ENCODE measurements around the gene PRKCH.

The PRKCH gene

DNA sequence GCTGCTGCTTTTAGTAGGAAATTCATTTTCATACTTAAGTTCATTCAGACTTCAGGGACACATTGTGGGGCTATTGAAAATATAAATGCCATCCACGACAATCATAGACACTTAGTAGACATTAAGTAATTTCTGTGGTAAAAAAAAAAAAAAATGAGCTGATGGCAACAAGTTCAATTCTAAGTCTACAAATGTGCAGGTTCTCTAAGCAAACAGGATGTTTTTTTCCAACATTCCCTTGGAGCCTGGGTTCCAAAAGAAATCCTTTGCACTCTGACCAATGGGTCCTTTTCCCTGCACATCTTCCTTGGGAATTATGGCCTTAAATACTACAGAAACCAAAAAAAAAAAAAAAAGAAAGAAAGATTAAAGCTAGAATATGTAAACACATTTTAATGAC, 198.4 kb downstream of the PRKCH start:
- Histone ChIP-seq H3K4me3 (ENCODE audit: low read depth in 1 of 2, low read length in 2 of 2) (no peak overlapping the region), H3K79me2 (ENCODE audit: insufficient read depth, low read length) (peaks cover 24% of the 10 kb centered on the region; the same call in 1 of the 2 replicates), H4K20me1 (ENCODE audit: insufficient read depth, low read length) (peaks cover 5% of the 10 kb centered on the region; the same call in 1 of the 2 replicates), H3K4me1 (ENCODE audit: insufficient read depth, low read length) (peaks cover 3% of the 10 kb centered on the region), H3K9me3 (ENCODE audit: insufficient read depth, low read length, severe bottlenecking) (no peaks in the 10 kb centered on the region), H3K27ac (ENCODE audit: low read length) (no peak overlapping the region), H3K9ac (ENCODE audit: low read depth, low read length) (no peak overlapping the region), H3K27me3 (ENCODE audit: insufficient read depth, low read length, poor library complexity) (no peaks in the 10 kb centered on the region), H3K36me3 (ENCODE audit: insufficient read depth, low read length) (peaks cover 36% of the 10 kb centered on the region), H2AFZ (ENCODE audit: low read depth, low read length) (no peak overlapping the region), H3K4me2 (ENCODE audit: insufficient read depth, low read length) (no peak overlapping the region)
- no peak for ATAC-seq (ENCODE audit: insufficient read depth, low read depth)
- no peak for DNase-seq
- TF ChIP-seq, protein P1, sequence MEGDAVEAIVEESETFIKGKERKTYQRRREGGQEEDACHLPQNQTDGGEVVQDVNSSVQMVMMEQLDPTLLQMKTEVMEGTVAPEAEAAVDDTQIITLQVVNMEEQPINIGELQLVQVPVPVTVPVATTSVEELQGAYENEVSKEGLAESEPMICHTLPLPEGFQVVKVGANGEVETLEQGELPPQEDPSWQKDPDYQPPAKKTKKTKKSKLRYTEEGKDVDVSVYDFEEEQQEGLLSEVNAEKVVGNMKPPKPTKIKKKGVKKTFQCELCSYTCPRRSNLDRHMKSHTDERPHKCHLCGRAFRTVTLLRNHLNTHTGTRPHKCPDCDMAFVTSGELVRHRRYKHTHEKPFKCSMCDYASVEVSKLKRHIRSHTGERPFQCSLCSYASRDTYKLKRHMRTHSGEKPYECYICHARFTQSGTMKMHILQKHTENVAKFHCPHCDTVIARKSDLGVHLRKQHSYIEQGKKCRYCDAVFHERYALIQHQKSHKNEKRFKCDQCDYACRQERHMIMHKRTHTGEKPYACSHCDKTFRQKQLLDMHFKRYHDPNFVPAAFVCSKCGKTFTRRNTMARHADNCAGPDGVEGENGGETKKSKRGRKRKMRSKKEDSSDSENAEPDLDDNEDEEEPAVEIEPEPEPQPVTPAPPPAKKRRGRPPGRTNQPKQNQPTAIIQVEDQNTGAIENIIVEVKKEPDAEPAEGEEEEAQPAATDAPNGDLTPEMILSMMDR (IDR thresholded peaks at IDR 0.05; ENCODE audit: borderline replicate concordance, extremely low read depth, low read length, poor library complexity, severe bottlenecking), result no peak
- TF ChIP-seq EZH2 (IDR thresholded peaks at IDR 0.05; ENCODE audit: borderline replicate concordance, low read depth, low read length, severe bottlenecking), result no peak

GRCh38 chr14:61520576-61520975, 199.2 kb downstream of the PRKCH start:
- Histone ChIP-seq H4K20me1 (ENCODE audit: insufficient read depth, low read length) (peaks cover 5% of the 10 kb centered on the region; the same call in 1 of the 2 replicates), H3K27me3 (ENCODE audit: insufficient read depth, low read length, poor library complexity) (no peaks in the 10 kb centered on the region), H3K4me1 (ENCODE audit: insufficient read depth, low read length) (peaks cover 12% of the 10 kb centered on the region), H3K79me2 (ENCODE audit: insufficient read depth, low read length) (peaks cover 19% of the 10 kb centered on the region), H3K4me3 (ENCODE audit: low read depth in 1 of 2, low read length in 2 of 2) (no peak overlapping the region), H3K36me3 (ENCODE audit: insufficient read depth, low read length) (peaks cover 42% of the 10 kb centered on the region), H3K27ac (ENCODE audit: low read length) (no peak overlapping the region), H3K9me3 (ENCODE audit: insufficient read depth, low read length, severe bottlenecking) (no peaks in the 10 kb centered on the region), H3K9ac (ENCODE audit: low read depth, low read length) (no peak overlapping the region), H3K4me2 (ENCODE audit: insufficient read depth, low read length) (no peak overlapping the region), H2AFZ (ENCODE audit: low read depth, low read length) (no peak overlapping the region)
- TF ChIP-seq, protein P1 (IDR thresholded peaks at IDR 0.05; ENCODE audit: borderline replicate concordance, extremely low read depth, low read length, poor library complexity, severe bottlenecking), result no peak
- no peak for TF ChIP-seq EZH2 (IDR thresholded peaks at IDR 0.05; ENCODE audit: borderline replicate concordance, low read depth, low read length, severe bottlenecking)
- DNase-seq (no peak), ATAC-seq (ENCODE audit: insufficient read depth, low read depth) (no peak)

- peaks cover 24% of the 10 kb centered on the region for H3K4me1 ChIP-seq (ENCODE audit: insufficient read depth, low read length)
- no peak for ATAC-seq (ENCODE audit: insufficient read depth, low read depth)
These were observed 200.4 kb downstream of the PRKCH start for GRCh38 chr14:61521773-61522172.

More at GRCh38 chr14:61521773-61522172, 200.4 kb downstream of the PRKCH start:
- Histone ChIP-seq H3K27me3 (ENCODE audit: insufficient read depth, low read length, poor library complexity) (no peaks in the 10 kb centered on the region), H3K9ac (ENCODE audit: low read depth, low read length) (no peak overlapping the region), H3K27ac (ENCODE audit: low read length) (0 out of 2 replicates have a peak overlapping the region, but pooled peaks have one; percentile 1), H3K9me3 (ENCODE audit: insufficient read depth, low read length, severe bottlenecking) (no peaks in the 10 kb centered on the region), H3K36me3 (ENCODE audit: insufficient read depth, low read length) (peaks cover 48% of the 10 kb centered on the region), H2AFZ (ENCODE audit: low read depth, low read length) (no peak overlapping the region), H4K20me1 (ENCODE audit: insufficient read depth, low read length) (peaks cover 12% of the 10 kb centered on the region; the same call in 1 of the 2 replicates), H3K79me2 (ENCODE audit: insufficient read depth, low read length) (peaks cover 17% of the 10 kb centered on the region), H3K4me2 (ENCODE audit: insufficient read depth, low read length) (no peak overlapping the region), H3K4me3 (ENCODE audit: low read depth in 1 of 2, low read length in 2 of 2) (no peak overlapping the region)
- TF ChIP-seq, protein P1 (IDR thresholded peaks at IDR 0.05; ENCODE audit: borderline replicate concordance, extremely low read depth, low read length, poor library complexity, severe bottlenecking), result no peak
- no peak for TF ChIP-seq EZH2 (IDR thresholded peaks at IDR 0.05; ENCODE audit: borderline replicate concordance, low read depth, low read length, severe bottlenecking)
- no peak for DNase-seq
